Right lobe of liver (tissue), 6 donors: ENCODE data around the gene DKK1. TPM values are rescaled to one million over a fixed set of nuclear protein-coding genes. Genes with fewer than 3 reads are reported as not detected.

ENCODE experiments used
- ATAC-seq, 4 donors: fragments of 200-7000 bp; cut with Tn5 transposase; one replicate each; pipeline ENCODE4 v1.9.1; 2020; ENCODE audit warnings: mild to moderate bottlenecking in 4 of 4, moderate library complexity in 4 of 4
- DNase-seq, 3 donors: peaks; one replicate each; pipeline ENCODE4 v3.0.0-alpha.2; 2020
- H3K27ac ChIP-seq, 3 donors: fragments of 200-600 bp; one replicate each; pipeline ENCODE4 v1.8.0; 2022
- H3K27me3 ChIP-seq, 2 donors: fragments of 200-600 bp; one replicate each; pipeline ENCODE4 v1.8.0; 2022
- H3K36me3 ChIP-seq, 4 donors: fragments of 200-600 bp; sonication (generic) in 1 of 4; one replicate each; pipeline versions ENCODE4 v1.5.1 to v1.8.0; 2017 to 2022; ENCODE audit warnings: control low read depth in 1 of 4
- H3K4me1 ChIP-seq, 4 donors: fragments of 200-600 bp; sonication (generic) in 1 of 4; one replicate each; pipeline versions ENCODE4 v1.5.1 to v1.8.0; 2017 to 2022; ENCODE audit warnings: control low read depth in 1 of 4
- H3K4me3 ChIP-seq, 3 donors: fragments of 200-600 bp; one replicate each; pipeline ENCODE4 v1.8.0; 2022
- H3K9me3 ChIP-seq, 4 donors: fragments of 200-600 bp; sonication (generic) in 1 of 4; one replicate each; pipeline versions ENCODE4 v1.5.1 to v1.8.0; 2017 to 2022; ENCODE audit warnings: control low read depth in 1 of 4
- CTCF ChIP-seq, 4 donors: fragments of 200-600 bp in 3 of 4; fragments of 450-650 bp in 1 of 4; IDR thresholded peaks; one replicate each; pipeline versions ENCODE4 v1.5.1 to v1.8.0; 2016 to 2022; ENCODE audit warnings: antibody characterized with exemption in 4 of 4, mild to moderate bottlenecking in 2 of 4
- POLR2A ChIP-seq: fragments of 450-650 bp; IDR thresholded peaks from one replicate; pipeline ENCODE4 v1.6.1; 2017; ENCODE audit warnings: antibody characterized with exemption, mild to moderate bottlenecking
- WGBS: methylation state at CpG from one replicate; pipeline ENCODE4 v1.1.6; 2018; ENCODE audit warnings: low coverage, low lambda C conversion rate; ENCODE audit not compliant: insufficient coverage; ENCODE audit errors: missing lambda C conversion rate; 5-methylcytosine and 5-hydroxymethylcytosine counted together
- intact Hi-C, 2 donors: fragments of 100-400 bp; cut with DNase I; formaldehyde crosslinking; loops; one replicate each; pipeline versions ENCODE4 v1.11.2 to v1.14.1; 2022
- total RNA-seq, 6 experiments: library from RNA; depleted of rRNA in 2 of 6; stranded (reverse); fragments of >200 nt in 2 of 6; fragmentation: NEBNext Ultra II Directional in 3 of 6; extraction: Animal tissue kit (Norgen Biotek cat#: 25700) in 3 of 6; gene quantifications; one replicate each; pipeline versions ENCODE4 v1.1.0 to v1.2.4, GENCODE V29; 2016 to 2023
- donor health status: DM: no; HTN: yes; CAD: no.
- donor health status: DM: no; HTN: no; CAD: no.
- donor health status: DM: no; HTN: no; CAD: no.
- donor health status: DM: no; HTN: yes; CAD: no.
- donor health status: DM: no; HTN: yes; CAD: no.

Gene DKK1
- total RNA-seq, 6 experiments from 2014 or later: not detected

- Histone ChIP-seq H3K27me3 (no peaks in the 10 kb centered on the region), H3K4me3 (no peak overlapping the region), H3K36me3 (no peaks in the 10 kb centered on the region), H3K27ac (no peak overlapping the region), H3K4me1 (no peaks in the 10 kb centered on the region), H3K9me3 (no peaks in the 10 kb centered on the region)
- intact Hi-C loops: no loop called here
- DNase-seq (no peak), ATAC-seq (no peak)
- 38% methylated on average over 2 of the region's 2 CpGs for WGBS
- TF ChIP-seq CTCF (IDR thresholded peaks at IDR 0.05): no peak
- TF ChIP-seq POLR2A: no peak
Measured at GRCh38 chr10:52283174-52283573, 30.9 kb upstream of the DKK1 start.

GRCh38 chr10:52284416-52285013 is 29.6 kb upstream of the DKK1 start:
- TF ChIP-seq POLR2A: no peak
- TF ChIP-seq CTCF (IDR thresholded peaks at IDR 0.05): no peak
- intact Hi-C loops: no loop called here
- Histone ChIP-seq H3K4me3 (no peak overlapping the region), H3K36me3 (no peaks in the 10 kb centered on the region), H3K27ac (no peak overlapping the region), H3K4me1 (no peaks in the 10 kb centered on the region), H3K27me3 (no peaks in the 10 kb centered on the region), H3K9me3 (no peaks in the 10 kb centered on the region)
- no peak for ATAC-seq
- WGBS: 39% methylated on average over 2 of the region's 2 CpGs
- DNase-seq: no peak

- ATAC-seq (no peak), DNase-seq (no peak)
- TF ChIP-seq POLR2A: no peak
- H3K27ac ChIP-seq: no peak overlapping the region
- H3K4me1 ChIP-seq: no peaks in the 10 kb centered on the region
- intact Hi-C loops: no loop called here
- H3K9me3 ChIP-seq: no peaks in the 10 kb centered on the region
- no peak overlapping the region for H3K4me3 ChIP-seq
- WGBS: 81% methylated on average over 1 of the region's 1 CpG
- no peaks in the 10 kb centered on the region for H3K36me3 ChIP-seq
- H3K27me3 ChIP-seq: no peaks in the 10 kb centered on the region
Measured at GRCh38 chr10:52287866-52288265, 26.2 kb upstream of the DKK1 start.

- ATAC-seq: no peak
- H3K36me3 ChIP-seq: no peaks in the 10 kb centered on the region
- no peaks in the 10 kb centered on the region for H3K4me1 ChIP-seq
- no peak for DNase-seq
- intact Hi-C loops: loop anchor here in 1 of 2 donors (10.0 kb wide), 1 partner anchor 197 kb away; no protein-coding TSS in a partner anchor
- no peaks in the 10 kb centered on the region for H3K9me3 ChIP-seq
- no peaks in the 10 kb centered on the region for H3K27me3 ChIP-seq
- whole genome bisulfite sequencing: 37% methylated on average over 4 of the region's 4 CpGs
- H3K27ac ChIP-seq: no peak overlapping the region
- TF ChIP-seq POLR2A: no peak
- TF ChIP-seq CTCF (IDR thresholded peaks at IDR 0.05): no peak
- H3K4me3 ChIP-seq: no peak overlapping the region
Measured at GRCh38 chr10:52297747-52298146, 16.3 kb upstream of the DKK1 start.

- H3K9me3 ChIP-seq: no peaks in the 10 kb centered on the region
- ATAC-seq: no peak
- intact Hi-C loops: no loop called here
- no peaks in the 10 kb centered on the region for H3K36me3 ChIP-seq
- 81% methylated on average over 3 of the region's 4 CpGs for WGBS
- no peak overlapping the region for H3K4me3 ChIP-seq
- DNase-seq: no peak
- no peaks in the 10 kb centered on the region for H3K4me1 ChIP-seq
- no peak overlapping the region for H3K27ac ChIP-seq
- no peaks in the 10 kb centered on the region for H3K27me3 ChIP-seq
- no peak for TF ChIP-seq POLR2A
- TF ChIP-seq CTCF (IDR thresholded peaks at IDR 0.05): no peak
Measured at GRCh38 chr10:52300599-52301277, 13.3 kb upstream of the DKK1 start.
